ENCODE data around the gene MACIR.

DNA sequence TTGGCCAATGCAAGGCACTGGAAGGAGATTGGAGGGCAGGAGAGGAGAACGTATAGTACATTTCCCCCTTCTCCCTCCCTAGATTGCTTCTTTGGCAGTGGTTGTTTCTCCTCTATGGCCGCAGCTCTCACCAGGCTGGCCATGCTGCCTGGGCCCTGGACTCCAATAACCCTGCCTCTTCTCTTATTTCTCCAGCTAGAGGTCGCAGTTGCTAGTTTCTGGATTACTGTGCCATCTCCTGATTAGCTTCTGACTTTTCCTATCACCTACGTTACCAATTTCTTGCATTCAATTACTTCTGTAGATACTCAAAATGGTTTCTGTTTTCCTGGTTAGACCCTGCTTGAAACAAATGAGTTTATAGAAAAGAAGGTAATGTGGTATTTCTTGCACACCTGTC lies 2.4 kb upstream of the MACIR start:
- TF ChIP-seq, protein P1, sequence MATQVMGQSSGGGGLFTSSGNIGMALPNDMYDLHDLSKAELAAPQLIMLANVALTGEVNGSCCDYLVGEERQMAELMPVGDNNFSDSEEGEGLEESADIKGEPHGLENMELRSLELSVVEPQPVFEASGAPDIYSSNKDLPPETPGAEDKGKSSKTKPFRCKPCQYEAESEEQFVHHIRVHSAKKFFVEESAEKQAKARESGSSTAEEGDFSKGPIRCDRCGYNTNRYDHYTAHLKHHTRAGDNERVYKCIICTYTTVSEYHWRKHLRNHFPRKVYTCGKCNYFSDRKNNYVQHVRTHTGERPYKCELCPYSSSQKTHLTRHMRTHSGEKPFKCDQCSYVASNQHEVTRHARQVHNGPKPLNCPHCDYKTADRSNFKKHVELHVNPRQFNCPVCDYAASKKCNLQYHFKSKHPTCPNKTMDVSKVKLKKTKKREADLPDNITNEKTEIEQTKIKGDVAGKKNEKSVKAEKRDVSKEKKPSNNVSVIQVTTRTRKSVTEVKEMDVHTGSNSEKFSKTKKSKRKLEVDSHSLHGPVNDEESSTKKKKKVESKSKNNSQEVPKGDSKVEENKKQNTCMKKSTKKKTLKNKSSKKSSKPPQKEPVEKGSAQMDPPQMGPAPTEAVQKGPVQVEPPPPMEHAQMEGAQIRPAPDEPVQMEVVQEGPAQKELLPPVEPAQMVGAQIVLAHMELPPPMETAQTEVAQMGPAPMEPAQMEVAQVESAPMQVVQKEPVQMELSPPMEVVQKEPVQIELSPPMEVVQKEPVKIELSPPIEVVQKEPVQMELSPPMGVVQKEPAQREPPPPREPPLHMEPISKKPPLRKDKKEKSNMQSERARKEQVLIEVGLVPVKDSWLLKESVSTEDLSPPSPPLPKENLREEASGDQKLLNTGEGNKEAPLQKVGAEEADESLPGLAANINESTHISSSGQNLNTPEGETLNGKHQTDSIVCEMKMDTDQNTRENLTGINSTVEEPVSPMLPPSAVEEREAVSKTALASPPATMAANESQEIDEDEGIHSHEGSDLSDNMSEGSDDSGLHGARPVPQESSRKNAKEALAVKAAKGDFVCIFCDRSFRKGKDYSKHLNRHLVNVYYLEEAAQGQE (IDR thresholded peaks at IDR 0.05) = no peak
- TF ChIP-seq, protein P2, sequence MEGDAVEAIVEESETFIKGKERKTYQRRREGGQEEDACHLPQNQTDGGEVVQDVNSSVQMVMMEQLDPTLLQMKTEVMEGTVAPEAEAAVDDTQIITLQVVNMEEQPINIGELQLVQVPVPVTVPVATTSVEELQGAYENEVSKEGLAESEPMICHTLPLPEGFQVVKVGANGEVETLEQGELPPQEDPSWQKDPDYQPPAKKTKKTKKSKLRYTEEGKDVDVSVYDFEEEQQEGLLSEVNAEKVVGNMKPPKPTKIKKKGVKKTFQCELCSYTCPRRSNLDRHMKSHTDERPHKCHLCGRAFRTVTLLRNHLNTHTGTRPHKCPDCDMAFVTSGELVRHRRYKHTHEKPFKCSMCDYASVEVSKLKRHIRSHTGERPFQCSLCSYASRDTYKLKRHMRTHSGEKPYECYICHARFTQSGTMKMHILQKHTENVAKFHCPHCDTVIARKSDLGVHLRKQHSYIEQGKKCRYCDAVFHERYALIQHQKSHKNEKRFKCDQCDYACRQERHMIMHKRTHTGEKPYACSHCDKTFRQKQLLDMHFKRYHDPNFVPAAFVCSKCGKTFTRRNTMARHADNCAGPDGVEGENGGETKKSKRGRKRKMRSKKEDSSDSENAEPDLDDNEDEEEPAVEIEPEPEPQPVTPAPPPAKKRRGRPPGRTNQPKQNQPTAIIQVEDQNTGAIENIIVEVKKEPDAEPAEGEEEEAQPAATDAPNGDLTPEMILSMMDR (IDR thresholded peaks at IDR 0.05; ENCODE audit: low read depth, low read length, missing input control) = no peak
- no peak for TF ChIP-seq RAD21 (IDR thresholded peaks at IDR 0.05)
- no peak for TF ChIP-seq HNF4G (IDR thresholded peaks at IDR 0.05)
- no peak for TF ChIP-seq RXRA (IDR thresholded peaks at IDR 0.05)
- TF ChIP-seq, protein P3, sequence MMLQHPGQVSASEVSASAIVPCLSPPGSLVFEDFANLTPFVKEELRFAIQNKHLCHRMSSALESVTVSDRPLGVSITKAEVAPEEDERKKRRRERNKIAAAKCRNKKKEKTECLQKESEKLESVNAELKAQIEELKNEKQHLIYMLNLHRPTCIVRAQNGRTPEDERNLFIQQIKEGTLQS (IDR thresholded peaks at IDR 0.05) = no peak
- TF ChIP-seq HNF4A (conservative IDR thresholded peaks at IDR 0.05) = no peak

Data from liver (tissue), 3 donors.